GM20000 (cell line): ENCODE results near the gene RPUSD1.
"Not testable (repeated sequence)": the region's sequence is repeated elsewhere in the genome, so short reads cannot be mapped to it uniquely, and the experiment has no call there.

Experiments used
- DNase-seq: peaks from one replicate; pipeline ENCODE4 v3.0.0; 2012; ENCODE audit warnings: low spot score
- TF ChIP-seq, protein P1 (sequence below): IDR thresholded peaks from 2 replicates; pipeline ENCODE4 v1.5.1; 2012; ENCODE audit warnings: mild to moderate bottlenecking, control low read depth; ENCODE audit errors: extremely low read depth, missing control alignments

The RPUSD1 gene

DNA sequence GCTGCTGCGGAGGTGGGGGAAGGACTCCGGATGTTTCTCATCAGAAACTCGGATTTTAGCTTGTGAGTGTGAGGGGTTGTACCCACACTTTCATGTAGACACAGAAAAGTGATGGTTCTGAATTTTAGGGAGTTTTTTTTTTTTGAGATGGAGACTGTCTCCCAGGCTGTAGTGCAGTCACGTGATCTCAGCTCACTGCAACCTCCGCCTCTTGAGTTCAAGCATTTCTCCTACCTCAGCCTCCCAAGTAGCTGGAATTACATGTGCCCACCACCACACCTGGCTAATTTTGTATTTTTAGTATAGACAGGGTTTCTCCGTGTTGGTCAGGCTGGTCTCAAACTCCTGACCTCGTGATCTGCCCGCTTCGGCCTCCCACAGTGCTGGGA is 34.7 kb upstream of the RPUSD1 start:
- TF ChIP-seq, protein P1, sequence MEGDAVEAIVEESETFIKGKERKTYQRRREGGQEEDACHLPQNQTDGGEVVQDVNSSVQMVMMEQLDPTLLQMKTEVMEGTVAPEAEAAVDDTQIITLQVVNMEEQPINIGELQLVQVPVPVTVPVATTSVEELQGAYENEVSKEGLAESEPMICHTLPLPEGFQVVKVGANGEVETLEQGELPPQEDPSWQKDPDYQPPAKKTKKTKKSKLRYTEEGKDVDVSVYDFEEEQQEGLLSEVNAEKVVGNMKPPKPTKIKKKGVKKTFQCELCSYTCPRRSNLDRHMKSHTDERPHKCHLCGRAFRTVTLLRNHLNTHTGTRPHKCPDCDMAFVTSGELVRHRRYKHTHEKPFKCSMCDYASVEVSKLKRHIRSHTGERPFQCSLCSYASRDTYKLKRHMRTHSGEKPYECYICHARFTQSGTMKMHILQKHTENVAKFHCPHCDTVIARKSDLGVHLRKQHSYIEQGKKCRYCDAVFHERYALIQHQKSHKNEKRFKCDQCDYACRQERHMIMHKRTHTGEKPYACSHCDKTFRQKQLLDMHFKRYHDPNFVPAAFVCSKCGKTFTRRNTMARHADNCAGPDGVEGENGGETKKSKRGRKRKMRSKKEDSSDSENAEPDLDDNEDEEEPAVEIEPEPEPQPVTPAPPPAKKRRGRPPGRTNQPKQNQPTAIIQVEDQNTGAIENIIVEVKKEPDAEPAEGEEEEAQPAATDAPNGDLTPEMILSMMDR, result no peak
- no peak for DNase-seq

- DNase-seq, result no peak
- TF ChIP-seq, protein P1, result no peak
Observed at GRCh38 chr16:822174-822908, 34.2 kb upstream of the RPUSD1 start.

DNA sequence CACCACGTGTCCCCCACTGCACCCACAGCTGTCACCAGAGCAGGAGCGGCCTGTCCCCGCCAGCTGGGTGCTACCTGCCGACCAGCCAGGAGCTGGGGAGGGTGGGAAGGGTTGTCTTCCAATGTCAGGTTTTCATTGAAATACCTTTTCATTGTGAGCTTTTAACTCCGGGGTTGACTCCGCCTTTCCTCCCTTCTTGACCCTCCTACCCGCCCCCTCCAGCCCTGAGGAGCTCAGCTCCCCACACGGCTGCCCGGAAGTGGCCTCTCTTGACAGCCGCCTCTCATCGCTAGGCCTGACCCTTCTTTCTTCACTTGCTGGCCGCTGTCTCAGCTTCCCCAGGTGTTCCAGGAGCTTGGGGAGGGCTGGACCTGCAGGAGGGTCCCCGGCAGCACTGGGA is 33.6 kb upstream of the RPUSD1 start:
- DNase-seq, result no peak
- TF ChIP-seq, protein P1, result no peak

- DNase-seq, result no peak
- TF ChIP-seq, protein P1, result no peak
Observed at GRCh38 chr16:820748-821147, 32.6 kb upstream of the RPUSD1 start.

DNA sequence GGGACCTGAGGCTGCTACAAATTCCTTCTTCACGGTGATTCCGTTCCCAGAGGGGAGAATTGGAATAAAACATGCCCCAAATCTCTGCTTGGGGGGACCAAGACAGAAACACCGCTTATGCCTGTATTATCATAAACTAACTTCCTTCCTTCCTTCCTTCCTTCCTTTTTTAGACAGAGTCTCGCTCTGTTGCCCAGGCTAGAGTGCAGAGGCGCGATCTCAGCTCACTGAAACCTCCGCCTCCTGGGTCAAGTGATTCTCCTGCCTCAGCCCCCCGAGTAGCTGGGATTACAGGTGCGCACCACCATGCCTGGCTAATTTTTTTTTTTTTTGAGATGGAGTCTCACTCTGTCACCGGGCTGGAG is 31.8 kb upstream of the RPUSD1 start:
- not testable (repeated sequence) for DNase-seq

GRCh38 chr16:819336-820043 is 31.3 kb upstream of the RPUSD1 start:
- TF ChIP-seq, protein P1, result no peak
- no peak for DNase-seq

DNA sequence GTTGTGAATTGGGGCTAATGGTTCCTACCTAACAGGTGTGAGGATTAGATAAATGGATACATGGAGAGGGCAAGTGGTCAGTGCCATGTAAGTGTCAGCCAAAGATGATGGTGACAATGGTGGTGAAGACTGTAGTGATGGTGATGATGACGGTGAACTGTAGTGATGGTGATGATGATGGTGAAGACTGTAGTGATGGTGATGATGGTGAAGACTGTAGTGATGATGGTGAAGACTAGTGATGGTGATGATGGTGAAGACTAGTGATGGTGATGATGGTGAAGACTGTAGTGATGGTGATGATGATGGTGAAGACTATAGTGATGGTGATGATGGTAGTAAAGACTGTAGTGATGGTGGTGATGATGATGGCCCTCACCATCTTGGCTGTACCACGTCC is 30.4 kb upstream of the RPUSD1 start:
- DNase-seq, result no peak
- TF ChIP-seq, protein P1, result no peak

GRCh38 chr16:818132-818531 is 30.0 kb upstream of the RPUSD1 start:
- DNase-seq, result no peak
- TF ChIP-seq, protein P1, result no peak
